A673 (cell line): ENCODE measurements around the gene ADGRL3. TPM values are rescaled to one million over a fixed set of nuclear protein-coding genes. Genes with fewer than 3 reads are reported as not detected.

Experiments used
- BruUV-seq: library from RNA; stranded (reverse); fragments of 400-500 nt; replicated peaks from 2 replicates; lab custom pipeline; 2021; lab: Mats Ljungman, UMichigan
- CTCF ChIA-PET: fragments of 300-600 bp; sonication (Branson Sonifier 250); formaldehyde crosslinking; loops from one replicate; lab custom pipeline; 2022; ENCODE audit warnings: antibody characterized with exemption; lab: Charles Lee
- POLR2A ChIA-PET: fragments of 300-600 bp; sonication (Branson Sonifier 250); formaldehyde crosslinking; loops from one replicate; lab custom pipeline; 2022; ENCODE audit warnings: antibody characterized with exemption; ENCODE audit not compliant: low non-redundant PET; lab: Charles Lee
- DNase-seq: peaks from one replicate; pipeline ENCODE4 v3.0.0-alpha.2; 2015; ENCODE audit warnings: low spot score
- H3K27ac ChIP-seq: fragments of 200-600 bp; sonication (generic); 2 replicates; pipeline ENCODE4 v1.5.1; 2016; ENCODE audit warnings: mixed run types, low read depth, mild to moderate bottlenecking, mixed read lengths, antibody characterized with exemption, low read length; ENCODE audit not compliant: poor library complexity, severe bottlenecking
- H3K27me3 ChIP-seq: fragments of 200-600 bp; sonication (generic); replicated peaks from 2 replicates; pipeline ENCODE4 v1.6.1; 2017; ENCODE audit warnings: mixed run types, low read depth, mild to moderate bottlenecking, mixed read lengths, antibody characterized with exemption, low read length; ENCODE audit not compliant: insufficient read depth, poor library complexity
- H3K36me3 ChIP-seq: fragments of 200-600 bp; sonication (generic); 2 replicates; pipeline ENCODE4 v1.6.1; 2016; ENCODE audit warnings: mixed run types, mild to moderate bottlenecking, mixed read lengths, antibody characterized with exemption, low read length; ENCODE audit not compliant: insufficient read depth, poor library complexity, severe bottlenecking
- H3K4me1 ChIP-seq: fragments of 200-600 bp; sonication (generic); 2 replicates; pipeline ENCODE4 v1.6.1; 2017; ENCODE audit warnings: mixed run types, mild to moderate bottlenecking, mixed read lengths, antibody characterized with exemption, low read length; ENCODE audit not compliant: insufficient read depth, poor library complexity, severe bottlenecking
- H3K4me3 ChIP-seq: fragments of 200-600 bp; sonication (generic); 2 replicates; pipeline ENCODE4 v1.5.1; 2016; ENCODE audit warnings: low read depth, mixed run types, mild to moderate bottlenecking, mixed read lengths, low read length; ENCODE audit not compliant: poor library complexity, severe bottlenecking
- H3K9me3 ChIP-seq: fragments of 200-600 bp; sonication (generic); 2 replicates; pipeline ENCODE4 v1.6.1; 2016; ENCODE audit warnings: mixed run types, low read depth, mild to moderate bottlenecking, mixed read lengths, antibody characterized with exemption, low read length; ENCODE audit not compliant: poor library complexity, severe bottlenecking
- EZH2 ChIP-seq: fragments of 200-600 bp; sonication (generic); IDR thresholded peaks from 2 replicates; pipeline ENCODE4 v1.6.1; 2017; ENCODE audit warnings: borderline replicate concordance, low read depth, mild to moderate bottlenecking, mixed read lengths, antibody characterized with exemption, low read length; ENCODE audit not compliant: poor library complexity, severe bottlenecking
- intact Hi-C: fragments of 100-400 bp; cut with micrococcal nuclease; formaldehyde crosslinking; loops from one replicate; pipeline ENCODE4 v1.10.0; 2022; ENCODE audit not compliant: unreplicated experiment
- total RNA-seq: library from RNA; stranded (reverse); gene quantifications from 2 replicates; pipeline ENCODE4 v1.2.3, GENCODE V29; 2021
- TF ChIP-seq, protein P1 (sequence below): fragments of 300-800, 200-600 bp; sonication (generic); conservative IDR thresholded peaks from 2 replicates; pipeline ENCODE4 v1.5.1; 2017; ENCODE audit warnings: low read depth, mild to moderate bottlenecking, antibody characterized with exemption, low read length, moderate library complexity, mixed read lengths

The ADGRL3 gene
- total RNA-seq, 1 experiment from 2014 or later = not detected

DNA sequence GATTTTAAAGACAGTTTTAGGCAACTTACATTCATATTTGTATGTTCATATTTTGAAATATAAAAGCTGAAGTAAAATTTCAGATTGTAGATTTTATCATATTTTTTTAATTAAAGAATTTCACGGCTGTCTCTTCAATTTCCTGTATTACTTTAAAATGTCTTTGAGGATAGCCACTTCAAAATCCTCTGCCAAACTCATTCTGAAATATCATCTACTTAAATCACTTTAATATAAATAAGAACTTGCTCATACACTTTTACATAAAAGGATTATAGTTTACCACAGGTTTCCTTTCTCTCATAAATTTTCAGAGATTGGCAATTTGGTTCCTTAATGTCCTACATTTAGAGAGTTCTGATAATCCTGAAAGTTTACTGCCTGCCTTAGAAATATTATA lies 478.2 kb downstream of the ADGRL3 start:
- no peak for DNase-seq
- Histone ChIP-seq H3K9me3 (no peaks in the 10 kb centered on the region), H3K4me1 (no peaks in the 10 kb centered on the region), H3K4me3 (no peak overlapping the region), H3K36me3 (no peaks in the 10 kb centered on the region), H3K27ac (no peak overlapping the region), H3K27me3 (no peaks in the 10 kb centered on the region)
- no peak for TF ChIP-seq EZH2
- TF ChIP-seq, protein P1, sequence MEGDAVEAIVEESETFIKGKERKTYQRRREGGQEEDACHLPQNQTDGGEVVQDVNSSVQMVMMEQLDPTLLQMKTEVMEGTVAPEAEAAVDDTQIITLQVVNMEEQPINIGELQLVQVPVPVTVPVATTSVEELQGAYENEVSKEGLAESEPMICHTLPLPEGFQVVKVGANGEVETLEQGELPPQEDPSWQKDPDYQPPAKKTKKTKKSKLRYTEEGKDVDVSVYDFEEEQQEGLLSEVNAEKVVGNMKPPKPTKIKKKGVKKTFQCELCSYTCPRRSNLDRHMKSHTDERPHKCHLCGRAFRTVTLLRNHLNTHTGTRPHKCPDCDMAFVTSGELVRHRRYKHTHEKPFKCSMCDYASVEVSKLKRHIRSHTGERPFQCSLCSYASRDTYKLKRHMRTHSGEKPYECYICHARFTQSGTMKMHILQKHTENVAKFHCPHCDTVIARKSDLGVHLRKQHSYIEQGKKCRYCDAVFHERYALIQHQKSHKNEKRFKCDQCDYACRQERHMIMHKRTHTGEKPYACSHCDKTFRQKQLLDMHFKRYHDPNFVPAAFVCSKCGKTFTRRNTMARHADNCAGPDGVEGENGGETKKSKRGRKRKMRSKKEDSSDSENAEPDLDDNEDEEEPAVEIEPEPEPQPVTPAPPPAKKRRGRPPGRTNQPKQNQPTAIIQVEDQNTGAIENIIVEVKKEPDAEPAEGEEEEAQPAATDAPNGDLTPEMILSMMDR = no peak
- POLR2A ChIA-PET = no interaction called here
- CTCF ChIA-PET = no interaction called here
- BruUV-seq = no TSS peak
- intact Hi-C loops = no loop called here

GRCh38 chr4:61693520-61693919 lies 493.4 kb downstream of the ADGRL3 start:
- Histone ChIP-seq H3K27me3 (no peaks in the 10 kb centered on the region), H3K4me3 (no peak overlapping the region), H3K9me3 (no peaks in the 10 kb centered on the region), H3K36me3 (no peaks in the 10 kb centered on the region), H3K27ac (no peak overlapping the region), H3K4me1 (no peaks in the 10 kb centered on the region)
- POLR2A ChIA-PET = no interaction called here
- no TSS peak for BruUV-seq
- no peak for TF ChIP-seq EZH2
- TF ChIP-seq, protein P1 = no peak
- CTCF ChIA-PET = no interaction called here
- no peak for DNase-seq
- intact Hi-C loops = no loop called here

GRCh38 chr4:61714387-61714911 lies 514.3 kb downstream of the ADGRL3 start:
- intact Hi-C loops = no loop called here
- no TSS peak for BruUV-seq
- Histone ChIP-seq H3K9me3 (no peaks in the 10 kb centered on the region), H3K27ac (no peak overlapping the region), H3K4me1 (no peaks in the 10 kb centered on the region), H3K27me3 (no peaks in the 10 kb centered on the region), H3K4me3 (no peak overlapping the region), H3K36me3 (no peaks in the 10 kb centered on the region)
- POLR2A ChIA-PET = no interaction called here
- DNase-seq = no peak
- CTCF ChIA-PET = no interaction called here
- TF ChIP-seq, protein P1 = no peak
- no peak for TF ChIP-seq EZH2
